Smooth muscle cell of trachea (primary cell): ENCODE results near the gene RNGTT. TPM values are rescaled to one million over a fixed set of nuclear protein-coding genes. Genes with fewer than 3 reads are reported as not detected.

Source experiments
- total RNA-seq: library from RNA; depleted of rRNA; stranded (reverse); fragments of >200 nt; gene quantifications from 2 replicates; pipeline ENCODE4 v1.2.1, GENCODE V29; 2014

RNGTT gene
- 15.7 and 28.8 TPM in 2 replicates for total RNA-seq

DNA sequence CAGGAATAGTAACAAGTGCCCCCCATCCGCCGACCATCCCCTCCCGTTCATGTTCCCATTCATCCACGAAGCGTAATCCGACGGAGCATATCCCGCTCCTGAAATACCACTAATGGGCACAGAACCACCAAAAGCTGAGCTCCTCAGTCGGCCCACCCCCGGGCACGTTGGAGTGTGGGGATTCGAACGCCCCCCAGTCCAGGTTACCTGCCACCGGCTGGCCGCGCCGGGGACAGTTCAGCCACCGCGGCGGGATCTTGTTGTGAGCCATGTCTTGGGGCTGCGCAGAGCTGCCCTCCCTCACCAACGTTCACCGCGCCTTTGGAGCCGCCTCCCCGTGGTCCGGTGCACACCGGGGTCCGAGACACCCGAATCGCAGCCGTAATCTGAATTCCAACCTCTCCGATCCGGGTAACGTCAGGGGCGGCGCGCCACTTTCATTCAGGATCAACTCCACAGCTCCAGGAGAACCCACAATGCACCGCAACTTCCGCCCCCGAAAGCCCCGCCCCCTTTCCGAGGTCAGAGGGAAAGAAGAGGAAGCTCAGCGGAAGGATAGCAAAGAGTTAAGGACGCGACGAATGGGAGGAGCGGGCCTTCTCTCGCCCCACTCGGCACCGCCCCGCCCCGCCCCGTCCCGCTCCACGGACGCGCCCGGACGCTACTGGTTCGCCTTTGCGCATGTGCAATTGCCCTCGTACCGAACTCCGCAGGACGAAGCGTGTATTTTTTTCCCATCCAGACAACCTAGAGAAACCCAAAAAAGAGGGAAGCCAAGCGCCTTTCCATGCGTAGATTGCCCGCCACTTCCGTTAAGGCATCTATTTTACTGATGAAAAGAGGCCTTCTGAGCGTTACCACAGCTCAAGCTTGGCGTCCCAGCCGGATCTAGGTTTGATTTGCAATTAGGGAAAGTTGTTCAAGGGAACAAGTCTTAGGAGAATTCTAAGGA, at the start of gene RNGTT:
TSS of gene RNGTT (minus strand) at position 480 of the 952 bp plus-strand sequence. CDS start at position 271, 209 bp downstream.

Other genes with a start within 250 kb of the RNGTT start
- gene PNRC1, start 117.1 kb upstream of the RNGTT start, total RNA-seq: 66.3 and 68.5 TPM in 2 replicates
- gene SRSF12, start 154.5 kb upstream of the RNGTT start, total RNA-seq: not detected in 2 replicates
- 3.3 and 3.8 TPM in 2 replicates for gene PM20D2, start 182.4 kb upstream of the RNGTT start, total RNA-seq